OCI-LY3 (cell line): ENCODE measurements around the gene BAIAP2L1.

Experiments
- CTCF ChIP-seq: fragments of 200-600, 300-600 bp; sonication (generic); IDR thresholded peaks from 2 replicates; pipeline ENCODE4 v1.5.1; 2014; ENCODE audit warnings: antibody characterized with exemption, low read length, low read depth
- EZH2phosphoT487 ChIP-seq: fragments of 200-600 bp; shearing (Covaris generic); IDR thresholded peaks from 2 replicates; pipeline ENCODE4 v1.6.1; 2018; ENCODE audit warnings: antibody characterized with exemption, mixed run types, low read depth

- TF ChIP-seq CTCF (no peak), EZH2phosphoT487 (no peak)
Measured at GRCh38 chr7:98434087-98434486, 33.2 kb upstream of the BAIAP2L1 start.
